ENCODE data around the gene CNGA2. TPM values are rescaled to one million over a fixed set of nuclear protein-coding genes. Genes with fewer than 3 reads are reported as not detected.

CNGA2 gene
- total RNA-seq, 8 experiments from 2014 or later: 0.04 to 0.38 (median 0.31) TPM; not detected in 5

DNA sequence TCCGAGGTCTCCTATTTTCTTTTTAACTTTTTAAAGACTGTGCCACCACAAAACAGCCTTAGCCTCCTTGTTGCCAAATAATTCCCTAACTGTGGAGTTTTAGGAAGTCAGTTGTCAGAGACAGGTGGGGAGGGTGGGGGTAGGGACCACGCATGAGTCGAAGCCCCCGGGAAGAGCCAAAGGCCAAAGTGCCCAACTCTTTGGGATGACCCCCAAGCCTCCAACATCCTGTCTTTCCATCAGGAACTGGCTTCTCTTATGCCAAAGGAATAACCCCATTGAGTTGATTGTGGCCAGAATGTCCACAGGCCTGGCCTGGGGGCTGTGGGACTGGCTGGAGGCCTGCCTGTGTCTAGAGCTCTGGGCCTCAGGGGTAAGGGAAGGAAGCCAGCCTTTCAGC, 33.5 kb upstream of the CNGA2 start:
- Histone ChIP-seq H3K4me1 (replicated peaks in 1 of 2) (peaks cover 3 to 7% of the 10 kb centered on the region in 2 donors), H3K27ac (no peak overlapping the region), H3K4me3 (no peak overlapping the region)
- ATAC-seq (replicated peaks in 6 of 8): no peak
- in situ Hi-C loops (cut with MboI; ENCODE audit: low pct_unique_long_range_greater_than_20kb in 2 of 9, low sequenced_read_pairs in 9 of 9, unreplicated experiment in 9 of 9): no loop called here
- WGBS, 10 experiments: 80% methylated on average over 1 of the region's 4 CpGs; no CpG with 5 or more reads in 9 of the 10 experiments

DNA sequence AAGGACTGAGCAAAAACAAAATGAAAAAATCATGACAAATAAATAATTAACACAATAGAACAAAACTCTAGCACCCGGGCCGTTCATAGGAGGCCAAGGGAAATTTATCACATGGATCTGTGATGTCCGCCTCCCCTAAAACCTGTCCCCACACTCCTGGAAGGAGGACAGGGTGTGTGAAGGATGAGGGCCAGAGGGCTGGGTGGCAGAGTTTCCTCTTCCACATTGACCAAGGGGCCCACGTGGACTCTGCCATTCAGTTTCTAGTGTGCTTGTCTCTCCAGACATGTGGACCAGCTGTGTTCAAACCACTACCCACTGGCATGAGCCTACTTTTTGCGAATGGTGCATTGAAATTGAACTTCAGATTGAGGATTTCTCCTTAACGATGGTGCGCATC, 33.0 kb upstream of the CNGA2 start:
- H3K4me3 ChIP-seq: no peak overlapping the region
- H3K4me1 ChIP-seq (replicated peaks in 1 of 2): peaks cover 0 to 2% of the 10 kb centered on the region in 2 donors
- WGBS, 10 experiments: 78 to 80% methylated on average over 1 to 2 of the region's 7 CpGs; no CpG with 5 or more reads in 8 of the 10 experiments
- in situ Hi-C loops (cut with MboI; ENCODE audit: low pct_unique_long_range_greater_than_20kb in 2 of 9, low sequenced_read_pairs in 9 of 9, unreplicated experiment in 9 of 9): no loop called here
- no peak overlapping the region for H3K27ac ChIP-seq
- no peak for ATAC-seq (replicated peaks in 6 of 8)

DNA sequence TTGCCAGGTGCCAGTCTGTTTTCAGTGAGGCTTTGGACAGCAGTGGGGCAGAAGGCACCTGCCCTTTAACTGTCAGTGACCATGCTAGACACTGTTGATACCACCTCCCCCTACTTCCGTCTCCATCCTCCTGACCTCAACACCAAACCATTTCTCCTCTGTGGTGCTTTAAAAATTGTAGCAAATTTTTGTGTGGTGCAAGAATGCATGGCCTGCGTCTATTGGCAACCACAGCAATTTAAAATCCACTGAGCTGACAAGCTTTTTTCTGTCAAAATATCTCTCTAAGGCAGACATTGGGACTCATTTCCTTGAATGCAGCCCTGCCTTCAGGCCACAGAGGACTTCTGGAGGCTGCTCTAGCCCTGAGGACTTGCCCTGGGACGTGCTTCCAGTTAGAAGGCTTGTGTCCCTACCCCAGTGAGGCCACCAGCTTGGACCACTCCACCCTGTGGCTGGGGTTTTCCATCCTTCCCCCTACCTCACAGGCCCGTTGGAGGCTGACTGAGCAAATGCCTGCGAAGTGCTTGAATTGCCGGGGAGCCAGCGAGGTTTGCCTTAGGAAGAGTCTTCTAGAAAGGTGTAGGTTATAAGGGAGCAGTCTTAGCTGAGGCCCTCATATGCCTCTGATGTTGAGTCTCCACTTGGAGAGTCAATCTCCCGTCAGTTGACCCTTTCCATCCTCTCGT, 32.4 kb upstream of the CNGA2 start:
- no peaks in the 10 kb centered on the region for H3K4me1 ChIP-seq (replicated peaks in 1 of 2)
- H3K27ac ChIP-seq: no peak overlapping the region
- ATAC-seq (replicated peaks in 6 of 8): no peak
- in situ Hi-C loops (cut with MboI; ENCODE audit: low pct_unique_long_range_greater_than_20kb in 2 of 9, low sequenced_read_pairs in 9 of 9, unreplicated experiment in 9 of 9): no loop called here
- H3K4me3 ChIP-seq: no peak overlapping the region
- WGBS, 10 experiments: 64 to 100% (median 80%) methylated on average over 3 to 8 of the region's 9 CpGs; no CpG with 5 or more reads in 6 of the 10 experiments

DNA sequence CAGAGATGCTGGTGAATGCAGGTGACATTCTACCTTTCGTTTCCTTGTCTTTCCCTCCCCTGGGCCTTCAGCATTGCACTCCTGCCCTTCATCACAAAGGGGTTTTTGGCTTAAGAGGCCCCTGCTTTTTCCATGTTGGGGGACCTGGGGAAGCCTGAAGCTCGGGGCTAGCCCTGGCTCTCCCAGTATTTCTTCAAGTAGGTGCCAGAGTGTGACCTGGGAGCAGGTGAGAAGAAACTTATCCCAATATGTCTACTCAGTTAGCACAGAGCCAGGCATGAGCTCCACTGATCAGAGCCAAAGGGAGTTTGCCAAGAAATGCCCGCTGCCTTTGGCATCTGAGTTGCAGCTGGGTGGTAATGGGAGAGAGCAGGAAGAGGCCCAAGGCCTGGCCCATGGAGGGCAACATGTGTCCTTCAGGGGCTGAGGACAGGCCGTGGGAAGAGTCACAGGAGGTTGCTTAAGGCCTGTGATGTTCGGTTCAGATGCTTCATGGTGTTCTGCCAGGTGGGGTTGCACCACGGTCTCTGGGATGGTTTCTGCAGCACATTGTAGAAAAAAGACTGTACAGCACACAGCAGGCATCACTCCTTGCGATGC, 31.7 kb upstream of the CNGA2 start:
- ATAC-seq (replicated peaks in 6 of 8): no peak
- 20 to 88% (median 52%) methylated on average over 1 to 4 of the region's 7 CpGs; no CpG with 5 or more reads in 7 of the 10 experiments for WGBS, 10 experiments

DNA sequence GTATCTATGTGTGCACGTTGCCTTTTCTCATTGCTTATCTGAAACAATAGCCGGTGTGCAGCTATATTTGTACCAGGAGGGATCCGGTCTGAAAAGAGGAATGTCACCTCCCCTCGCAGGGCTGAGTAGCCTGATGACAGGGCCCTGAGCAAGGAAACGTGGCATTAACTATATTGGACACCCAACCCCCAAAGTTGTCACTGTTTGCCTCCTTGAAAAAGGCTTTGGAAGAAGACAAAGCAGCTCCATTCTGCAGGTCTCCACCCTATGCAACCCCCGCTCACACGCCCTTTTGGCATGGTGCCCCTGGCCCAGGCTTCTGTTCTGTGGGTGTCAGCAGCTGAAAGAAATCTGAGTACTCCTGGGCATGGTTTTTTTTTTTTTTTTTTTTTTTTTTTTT, 31.1 kb upstream of the CNGA2 start:
- WGBS, 10 experiments: 7 to 11% methylated on average over 3 to 5 of the region's 7 CpGs; no CpG with 5 or more reads in 8 of the 10 experiments
- in situ Hi-C loops (cut with MboI; ENCODE audit: low pct_unique_long_range_greater_than_20kb in 2 of 9, low sequenced_read_pairs in 9 of 9, unreplicated experiment in 9 of 9): no loop called here
- Histone ChIP-seq H3K4me1 (replicated peaks in 1 of 2) (no peaks in the 10 kb centered on the region), H3K27ac (no peak overlapping the region), H3K4me3 (no peak overlapping the region)
- peak; percentile 29 to 70 (median 60) for ATAC-seq (replicated peaks in 6 of 8)

More for the DNA sequence above, 31.7 kb upstream of the CNGA2 start:
- in situ Hi-C loops (cut with MboI; ENCODE audit: low pct_unique_long_range_greater_than_20kb in 2 of 9, low sequenced_read_pairs in 9 of 9, unreplicated experiment in 9 of 9): no loop called here
- H3K4me3 ChIP-seq: no peak overlapping the region
- H3K4me1 ChIP-seq (replicated peaks in 1 of 2): no peaks in the 10 kb centered on the region
- H3K27ac ChIP-seq: no peak overlapping the region

DNA sequence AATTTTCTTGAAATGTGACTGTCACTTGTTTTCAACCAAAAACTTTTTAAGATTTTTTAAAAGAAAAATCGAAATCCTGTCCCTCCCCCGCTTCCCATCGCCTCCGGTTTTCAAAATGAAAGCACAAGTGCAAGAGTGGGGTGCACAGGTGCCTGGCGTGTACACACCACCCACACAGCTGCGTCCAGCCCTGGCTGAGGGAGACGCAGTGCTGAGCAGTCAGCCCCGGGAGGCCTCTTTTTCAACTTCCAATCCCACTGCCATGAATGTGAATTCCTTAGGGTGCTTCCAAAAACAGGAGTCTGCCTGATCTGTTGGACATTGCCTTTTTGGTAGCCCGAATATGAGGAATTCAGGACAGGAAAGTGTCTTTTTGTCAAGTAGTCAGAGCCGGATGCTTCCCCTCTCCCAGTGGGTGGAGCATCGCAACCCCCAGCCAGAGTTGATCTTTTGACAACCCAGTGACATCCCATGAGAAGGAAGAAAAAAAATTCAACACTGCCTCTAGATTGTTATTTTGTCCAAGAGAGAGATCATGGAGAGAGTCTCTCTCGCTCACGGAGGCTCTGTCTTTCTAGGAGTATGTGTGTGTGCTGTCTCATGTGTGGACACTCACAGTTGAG, 30.4 kb upstream of the CNGA2 start:
- H3K27ac ChIP-seq: no peak overlapping the region
- peak in 2 of 8 experiments; percentile 37 to 38 for ATAC-seq (replicated peaks in 6 of 8)
- H3K4me3 ChIP-seq: no peak overlapping the region
- in situ Hi-C loops (cut with MboI; ENCODE audit: low pct_unique_long_range_greater_than_20kb in 2 of 9, low sequenced_read_pairs in 9 of 9, unreplicated experiment in 9 of 9): no loop called here
- no peaks in the 10 kb centered on the region for H3K4me1 ChIP-seq (replicated peaks in 1 of 2)
- 42 to 56% methylated on average over 2 to 3 of the region's 13 CpGs; no CpG with 5 or more reads in 8 of the 10 experiments for WGBS, 10 experiments

DNA sequence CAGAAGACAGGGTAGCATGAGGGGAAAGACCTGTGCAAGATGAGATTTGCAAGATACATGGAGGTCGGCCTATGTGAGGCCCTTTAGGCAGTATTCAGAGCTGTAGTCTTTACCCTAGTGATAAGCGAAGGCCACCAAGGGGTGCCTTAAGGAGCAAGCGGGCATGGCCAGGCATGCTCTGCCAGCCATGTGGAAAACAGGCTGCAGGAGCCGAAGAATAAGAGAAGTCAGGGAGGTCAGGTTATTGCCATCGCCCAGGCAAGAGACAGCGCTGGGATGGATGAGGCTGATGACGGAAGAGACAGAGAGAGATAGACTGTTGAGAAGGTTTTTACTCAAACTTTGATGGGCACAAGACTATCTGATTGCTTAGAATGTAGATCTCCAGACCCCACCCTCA, 25.7 kb upstream of the CNGA2 start:
- Histone ChIP-seq H3K4me1 (replicated peaks in 1 of 2) (no peaks in the 10 kb centered on the region), H3K4me3 (no peak overlapping the region), H3K27ac (no peak overlapping the region)
- ATAC-seq (replicated peaks in 6 of 8): no peak
- in situ Hi-C loops (cut with MboI; ENCODE audit: low pct_unique_long_range_greater_than_20kb in 2 of 9, low sequenced_read_pairs in 9 of 9, unreplicated experiment in 9 of 9): no loop called here
- WGBS, 10 experiments: 48 to 100% (median 75%) methylated on average over 1 to 5 of the region's 7 CpGs; no CpG with 5 or more reads in 6 of the 10 experiments

DNA sequence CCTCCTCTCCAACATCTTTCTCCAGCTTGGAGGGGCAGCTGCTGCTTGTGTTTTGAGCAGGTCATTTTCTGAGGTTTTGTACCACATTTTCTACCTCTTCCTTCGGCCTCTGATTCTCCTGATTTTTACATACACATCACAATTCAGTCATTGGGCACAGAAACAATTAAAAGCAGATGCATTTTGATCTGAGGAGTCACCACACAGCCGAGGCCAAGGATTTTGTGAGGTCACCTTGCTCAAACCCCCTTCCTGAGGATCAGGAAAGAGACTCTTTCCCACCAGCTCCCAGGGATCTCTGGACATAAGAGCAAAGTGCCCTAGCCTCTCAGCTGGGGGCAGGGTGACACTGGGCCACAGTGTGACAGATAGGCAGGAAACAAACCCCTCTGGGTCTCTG, 24.1 kb upstream of the CNGA2 start:
- H3K4me1 ChIP-seq (replicated peaks in 1 of 2): no peaks in the 10 kb centered on the region
- 0 to 22% methylated on average over 1 of the region's 2 CpGs; no CpG with 5 or more reads in 8 of the 10 experiments for WGBS, 10 experiments
- in situ Hi-C loops (cut with MboI; ENCODE audit: low pct_unique_long_range_greater_than_20kb in 2 of 9, low sequenced_read_pairs in 9 of 9, unreplicated experiment in 9 of 9): no loop called here
- no peak for ATAC-seq (replicated peaks in 6 of 8)
- no peak overlapping the region for H3K4me3 ChIP-seq
- no peak overlapping the region for H3K27ac ChIP-seq

DNA sequence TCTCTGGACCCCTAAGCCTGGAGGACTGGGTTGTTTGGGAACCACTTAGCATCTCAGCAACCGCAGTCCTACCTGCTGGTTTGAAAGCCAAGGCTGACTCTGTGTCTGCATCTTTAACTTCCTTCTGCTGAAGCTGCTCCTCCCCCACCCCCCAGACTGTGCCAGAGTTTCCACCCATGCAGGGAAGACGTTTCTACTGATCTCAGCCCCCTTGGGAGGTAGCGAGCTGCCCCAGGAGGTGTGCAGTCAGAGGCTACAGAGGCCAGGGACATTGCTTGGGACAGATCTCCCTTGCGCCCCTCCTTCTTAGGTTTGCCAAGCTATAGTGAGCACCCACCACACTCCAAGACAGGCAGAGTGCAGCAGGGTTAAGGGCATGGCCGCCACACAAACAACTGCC, 23.4 kb upstream of the CNGA2 start:
- in situ Hi-C loops (cut with MboI; ENCODE audit: low pct_unique_long_range_greater_than_20kb in 2 of 9, low sequenced_read_pairs in 9 of 9, unreplicated experiment in 9 of 9): no loop called here
- H3K4me1 ChIP-seq (replicated peaks in 1 of 2): no peaks in the 10 kb centered on the region

DNA sequence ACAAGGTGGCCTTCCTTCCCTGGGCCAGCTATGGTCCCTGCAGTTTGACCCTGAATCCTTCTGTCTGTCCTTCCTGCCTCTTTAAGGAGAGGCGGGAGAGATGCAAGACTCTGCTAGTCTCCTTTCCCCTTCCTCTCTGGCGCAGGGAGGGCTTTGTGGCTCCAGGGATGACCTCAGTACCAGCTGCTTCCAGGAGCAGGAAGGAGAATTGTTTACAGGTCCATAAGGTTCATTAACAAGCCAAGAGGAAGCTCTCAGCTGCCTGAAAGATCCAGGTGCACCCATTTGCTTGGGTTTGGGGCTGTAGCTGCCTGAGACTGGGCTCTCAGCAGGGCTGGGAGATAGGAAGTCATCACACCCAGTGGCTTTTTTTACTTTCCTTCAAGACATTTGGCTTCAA, 22.8 kb upstream of the CNGA2 start:
- in situ Hi-C loops (cut with MboI; ENCODE audit: low pct_unique_long_range_greater_than_20kb in 2 of 9, low sequenced_read_pairs in 9 of 9, unreplicated experiment in 9 of 9): no loop called here
- WGBS, 10 experiments: 17% methylated on average over 2 of the region's 2 CpGs; no CpG with 5 or more reads in 9 of the 10 experiments
- Histone ChIP-seq H3K4me3 (no peak overlapping the region), H3K27ac (no peak overlapping the region), H3K4me1 (replicated peaks in 1 of 2) (no peaks in the 10 kb centered on the region)
- ATAC-seq (replicated peaks in 6 of 8): peak in 3 of 8 experiments; percentile 18 to 32 (median 31)

More for the DNA sequence above, 23.4 kb upstream of the CNGA2 start:
- no peak overlapping the region for H3K27ac ChIP-seq
- 20 to 80% methylated on average over 1 of the region's 5 CpGs; no CpG with 5 or more reads in 8 of the 10 experiments for WGBS, 10 experiments
- no peak for ATAC-seq (replicated peaks in 6 of 8)
- no peak overlapping the region for H3K4me3 ChIP-seq

DNA sequence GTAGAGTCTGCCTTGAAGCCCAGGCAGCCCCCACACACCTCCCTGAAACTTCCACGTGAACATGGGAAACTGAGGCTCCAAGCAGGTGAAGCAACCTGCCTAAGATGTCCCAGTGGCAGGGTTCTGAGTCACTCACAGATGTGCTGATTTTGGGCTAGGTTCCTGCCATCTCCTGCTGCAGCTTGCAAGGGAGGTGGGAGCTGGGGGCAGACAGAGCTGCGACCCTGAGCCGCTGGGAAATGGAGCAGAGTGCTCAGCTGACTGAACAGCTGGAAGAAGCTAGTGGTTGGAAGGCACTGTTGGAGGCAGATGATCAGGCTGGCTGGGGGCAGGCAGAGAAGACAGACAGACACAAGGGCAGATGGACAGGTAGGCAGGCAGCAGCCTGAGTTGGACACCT, 22.3 kb upstream of the CNGA2 start:
- Histone ChIP-seq H3K4me1 (replicated peaks in 1 of 2) (no peaks in the 10 kb centered on the region), H3K4me3 (no peak overlapping the region), H3K27ac (no peak overlapping the region)
- WGBS, 10 experiments: 40% methylated on average over 1 of the region's 3 CpGs; no CpG with 5 or more reads in 8 of the 10 experiments
- ATAC-seq (replicated peaks in 6 of 8): no peak
- in situ Hi-C loops (cut with MboI; ENCODE audit: low pct_unique_long_range_greater_than_20kb in 2 of 9, low sequenced_read_pairs in 9 of 9, unreplicated experiment in 9 of 9): no loop called here

DNA sequence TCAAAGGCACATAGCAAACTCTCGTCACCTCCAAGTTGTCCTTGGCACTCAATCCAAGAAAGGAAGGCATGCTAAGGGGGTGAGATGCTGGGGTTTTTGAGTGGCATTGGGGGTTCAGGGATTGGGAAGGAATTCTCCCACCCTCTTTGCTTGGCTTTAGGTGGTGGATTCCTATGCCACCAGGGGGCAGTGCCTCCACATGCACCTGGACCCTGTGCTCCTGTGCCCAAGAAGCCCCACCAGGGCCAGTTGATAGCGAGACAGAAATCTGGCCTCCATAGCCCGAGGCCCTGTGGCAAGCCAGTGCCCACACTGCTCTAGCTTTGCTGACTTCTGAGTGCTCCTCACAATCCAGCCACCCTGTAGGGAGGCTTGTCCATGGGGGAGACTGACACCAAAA, 20.7 kb upstream of the CNGA2 start:
- H3K27ac ChIP-seq: no peak overlapping the region
- in situ Hi-C loops (cut with MboI; ENCODE audit: low pct_unique_long_range_greater_than_20kb in 2 of 9, low sequenced_read_pairs in 9 of 9, unreplicated experiment in 9 of 9): no loop called here
- H3K4me3 ChIP-seq: no peak overlapping the region
- ATAC-seq (replicated peaks in 6 of 8): peak in 3 of 8 experiments; percentile 51 to 82 (median 62)
- H3K4me1 ChIP-seq (replicated peaks in 1 of 2): no peaks in the 10 kb centered on the region
- 20 to 33% methylated on average over 1 of the region's 3 CpGs; no CpG with 5 or more reads in 8 of the 10 experiments for WGBS, 10 experiments

DNA sequence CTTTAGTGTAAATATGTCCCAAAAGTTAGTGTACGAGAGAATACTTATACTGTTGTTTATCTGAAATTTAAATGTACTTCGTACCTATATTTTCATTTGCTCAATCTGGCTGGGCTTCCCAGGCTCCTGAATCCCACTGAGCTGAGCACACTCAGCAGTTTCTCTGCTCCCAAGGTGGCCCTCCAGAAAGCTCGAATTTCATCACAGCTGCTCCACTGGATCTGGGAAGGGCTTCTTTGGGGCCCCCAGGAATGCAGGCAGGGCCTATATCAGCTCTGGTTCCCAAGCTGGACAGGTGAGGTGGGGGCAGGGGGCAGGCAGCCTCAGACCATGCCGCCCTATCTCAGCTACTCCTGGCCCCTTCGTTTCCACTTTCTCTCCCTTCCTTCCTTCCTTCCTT, 20.2 kb upstream of the CNGA2 start:
- ATAC-seq (replicated peaks in 6 of 8): peak in 1 of 8 experiments; percentile 43
- Histone ChIP-seq H3K4me1 (replicated peaks in 1 of 2) (no peaks in the 10 kb centered on the region), H3K4me3 (no peak overlapping the region), H3K27ac (no peak overlapping the region)
- in situ Hi-C loops (cut with MboI; ENCODE audit: low pct_unique_long_range_greater_than_20kb in 2 of 9, low sequenced_read_pairs in 9 of 9, unreplicated experiment in 9 of 9): no loop called here
- WGBS, 10 experiments: 20 to 48% methylated on average over 1 to 2 of the region's 5 CpGs; no CpG with 5 or more reads in 8 of the 10 experiments
